ENCODE measurements around the gene FCN2.

Gene FCN2

GRCh38 chr9:134877541-134877940, 3.1 kb upstream of the FCN2 start:
- Histone ChIP-seq H3K27me3 (ENCODE audit: control insufficient read depth in 5 of 5, insufficient read depth in 4 of 5, low read length in 5 of 5) (no peaks in the 10 kb centered on the region), H3K9me3 (ENCODE audit: control insufficient read depth in 5 of 5, low read length in 5 of 5) (no peaks in the 10 kb centered on the region), H3K27ac (ENCODE audit: low read depth, low read length) (no peak overlapping the region)

DNA sequence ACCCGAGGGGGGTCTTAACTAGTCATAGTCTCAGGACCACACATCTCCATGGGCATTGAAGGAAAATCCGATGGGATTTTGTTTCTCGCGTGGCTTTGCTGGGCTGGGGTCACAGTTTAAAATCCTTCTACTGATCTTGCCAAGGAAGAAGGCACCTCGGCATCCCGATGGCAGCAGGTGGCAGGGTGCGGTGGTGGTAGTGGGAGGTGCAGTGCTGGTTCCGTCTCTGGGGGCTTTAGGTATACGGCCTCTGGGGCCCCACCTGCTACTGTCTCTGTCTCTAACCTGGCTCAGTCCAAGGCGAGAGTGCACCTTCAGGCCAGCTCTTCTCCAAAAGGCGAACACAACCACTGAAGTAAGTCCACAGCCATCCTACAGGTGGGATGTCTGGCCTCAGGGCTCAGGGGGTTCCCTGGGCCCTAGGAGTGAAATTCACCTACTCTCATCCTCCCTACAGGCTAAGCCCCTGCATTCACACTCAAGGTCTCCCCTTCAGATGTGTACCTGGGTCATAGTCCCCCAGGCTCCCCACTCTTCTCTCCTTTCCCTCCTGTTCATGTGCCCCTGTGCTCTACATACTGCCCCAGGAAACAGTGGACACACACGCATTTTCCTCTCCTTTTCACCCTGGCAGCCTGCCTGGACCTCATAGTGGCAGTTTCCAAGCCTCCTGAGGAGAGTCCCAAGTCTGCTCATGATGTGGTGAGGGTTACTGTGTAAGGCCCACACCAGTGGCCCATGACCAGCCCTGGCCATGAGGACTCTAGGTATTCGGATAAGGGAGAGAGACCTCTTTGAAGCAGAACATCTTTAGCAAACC, 736 bp upstream of the FCN2 start:
- no peaks in the 10 kb centered on the region for H3K9me3 ChIP-seq (ENCODE audit: control insufficient read depth in 5 of 5, low read length in 5 of 5)
- H3K9ac ChIP-seq (ENCODE audit: low read length in 5 of 5) = no peak overlapping the region
- no peak overlapping the region for H3K27ac ChIP-seq (ENCODE audit: low read depth, low read length)
- H3K4me3 ChIP-seq (ENCODE audit: low read depth in 1 of 5, low read length in 5 of 5) = no peak overlapping the region
- no peaks in the 10 kb centered on the region for H3K36me3 ChIP-seq (ENCODE audit: control insufficient read depth in 5 of 5, insufficient read depth in 5 of 5, low read length in 5 of 5)
- H3K27me3 ChIP-seq (ENCODE audit: control insufficient read depth in 5 of 5, insufficient read depth in 4 of 5, low read length in 5 of 5) = peaks cover 0 to 2% (median 0%) of the 10 kb centered on the region in 5 donors
- peaks cover 0 to 8% (median 0%) of the 10 kb centered on the region in 5 donors for H3K4me1 ChIP-seq (ENCODE audit: control insufficient read depth in 5 of 5, insufficient read depth in 5 of 5, low read length in 5 of 5)

More at GRCh38 chr9:134877541-134877940, 3.1 kb upstream of the FCN2 start:
- H3K36me3 ChIP-seq (ENCODE audit: control insufficient read depth in 5 of 5, insufficient read depth in 5 of 5, low read length in 5 of 5) = no peaks in the 10 kb centered on the region
- no peak overlapping the region for H3K4me3 ChIP-seq (ENCODE audit: low read depth in 1 of 5, low read length in 5 of 5)
- H3K9ac ChIP-seq (ENCODE audit: low read length in 5 of 5) = no peak overlapping the region
- H3K4me1 ChIP-seq (ENCODE audit: control insufficient read depth in 5 of 5, insufficient read depth in 5 of 5, low read length in 5 of 5) = peaks cover 0 to 8% (median 0%) of the 10 kb centered on the region in 5 donors

GRCh38 chr9:134881313-134881670, 682 bp downstream of the FCN2 start:
- no peak overlapping the region for H3K9ac ChIP-seq (ENCODE audit: low read length in 5 of 5)
- H3K9me3 ChIP-seq (ENCODE audit: control insufficient read depth in 5 of 5, low read length in 5 of 5) = no peaks in the 10 kb centered on the region
- no peak overlapping the region for H3K4me3 ChIP-seq (ENCODE audit: low read depth in 1 of 5, low read length in 5 of 5)
- no peak overlapping the region for H3K27ac ChIP-seq (ENCODE audit: low read depth, low read length)
- H3K36me3 ChIP-seq (ENCODE audit: control insufficient read depth in 5 of 5, insufficient read depth in 5 of 5, low read length in 5 of 5) = no peaks in the 10 kb centered on the region
- H3K4me1 ChIP-seq (ENCODE audit: control insufficient read depth in 5 of 5, insufficient read depth in 5 of 5, low read length in 5 of 5) = peaks cover 0 to 8% (median 0%) of the 10 kb centered on the region in 5 donors
- H3K27me3 ChIP-seq (ENCODE audit: control insufficient read depth in 5 of 5, insufficient read depth in 4 of 5, low read length in 5 of 5) = peaks cover 0 to 3% (median 0%) of the 10 kb centered on the region in 5 donors

DNA sequence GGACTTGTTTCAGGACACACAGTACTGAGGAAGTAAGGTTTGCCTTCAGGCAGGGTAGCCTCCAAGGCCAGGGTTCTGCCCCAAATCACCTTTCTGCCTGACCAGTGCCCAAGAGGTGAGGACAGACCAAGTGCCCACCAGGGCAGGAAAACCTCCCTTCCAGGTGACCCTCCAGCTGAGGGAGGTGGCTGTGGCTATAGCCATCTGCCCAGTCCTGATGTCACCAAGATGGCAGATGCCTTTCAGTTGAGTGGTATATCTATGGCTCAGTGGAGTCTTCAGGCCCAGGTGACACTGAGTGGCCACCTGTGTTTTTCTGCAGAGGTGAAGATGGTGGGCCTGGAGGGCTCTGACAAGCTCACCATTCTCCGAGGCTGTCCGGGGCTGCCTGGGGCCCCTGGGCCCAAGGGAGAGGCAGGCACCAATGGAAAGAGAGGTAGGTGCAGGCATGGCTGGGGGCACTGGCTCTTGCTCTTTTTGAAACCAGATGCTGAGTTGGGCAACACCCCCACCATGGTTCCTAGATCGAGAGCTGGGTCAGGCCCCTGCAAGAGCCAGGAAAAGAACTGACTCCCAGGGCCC, 1.7 kb downstream of the FCN2 start:
- Histone ChIP-seq H3K36me3 (ENCODE audit: control insufficient read depth in 5 of 5, insufficient read depth in 5 of 5, low read length in 5 of 5) (peaks cover 0 to 4% (median 0%) of the 10 kb centered on the region in 5 donors), H3K4me3 (ENCODE audit: low read depth in 1 of 5, low read length in 5 of 5) (no peak overlapping the region), H3K9ac (ENCODE audit: low read length in 5 of 5) (no peak overlapping the region), H3K27ac (ENCODE audit: low read depth, low read length) (no peak overlapping the region), H3K27me3 (ENCODE audit: control insufficient read depth in 5 of 5, insufficient read depth in 4 of 5, low read length in 5 of 5) (peaks cover 0 to 3% (median 0%) of the 10 kb centered on the region in 5 donors), H3K4me1 (ENCODE audit: control insufficient read depth in 5 of 5, insufficient read depth in 5 of 5, low read length in 5 of 5) (peaks cover 0 to 9% (median 0%) of the 10 kb centered on the region in 5 donors), H3K9me3 (ENCODE audit: control insufficient read depth in 5 of 5, low read length in 5 of 5) (no peaks in the 10 kb centered on the region)

DNA sequence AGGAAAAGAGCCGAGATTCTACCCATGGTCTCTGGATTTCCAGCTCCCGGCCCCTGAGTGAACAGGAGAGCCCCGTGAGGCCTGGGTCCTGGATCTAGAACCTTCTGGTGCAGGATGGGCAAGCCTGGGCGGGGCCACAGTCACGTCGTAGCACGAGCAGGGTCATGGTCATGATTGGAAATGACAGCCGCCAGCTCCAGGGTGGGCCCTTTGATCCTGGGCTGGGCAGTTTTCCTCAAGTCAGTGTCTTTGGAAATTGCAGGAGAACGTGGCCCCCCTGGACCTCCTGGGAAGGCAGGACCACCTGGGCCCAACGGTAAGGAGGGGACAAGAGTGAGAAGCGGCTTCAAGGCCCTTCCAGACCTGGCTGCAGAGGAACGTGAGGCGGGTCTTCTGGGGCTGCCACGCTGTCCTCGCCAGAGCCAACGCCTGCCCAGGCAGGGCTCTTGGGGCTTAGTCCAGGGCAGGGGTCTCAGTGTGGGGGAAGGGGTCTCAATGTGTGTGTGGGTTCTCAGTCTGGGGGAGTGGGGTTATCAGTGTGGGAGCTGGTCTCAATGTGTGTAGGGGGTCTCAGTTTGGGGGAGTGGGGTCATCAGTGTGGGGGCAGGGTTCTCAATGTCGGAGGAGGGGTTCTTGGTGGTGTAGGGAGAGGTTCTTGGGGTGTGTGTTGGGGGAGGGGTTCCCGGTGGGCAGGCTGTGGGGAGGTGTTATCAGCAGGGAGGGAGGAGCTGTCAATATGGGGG, 2.6 kb downstream of the FCN2 start:
- peaks cover 0 to 14% (median 0%) of the 10 kb centered on the region in 5 donors for H3K4me1 ChIP-seq (ENCODE audit: control insufficient read depth in 5 of 5, insufficient read depth in 5 of 5, low read length in 5 of 5)

GRCh38 chr9:134884492-134884891, 3.9 kb downstream of the FCN2 start:
- Histone ChIP-seq H3K27me3 (ENCODE audit: control insufficient read depth in 5 of 5, insufficient read depth in 4 of 5, low read length in 5 of 5) (peaks cover 0 to 6% (median 0%) of the 10 kb centered on the region in 5 donors), H3K4me3 (ENCODE audit: low read depth in 1 of 5, low read length in 5 of 5) (no peak overlapping the region), H3K9me3 (ENCODE audit: control insufficient read depth in 5 of 5, low read length in 5 of 5) (no peaks in the 10 kb centered on the region)

More for the DNA sequence above, 2.6 kb downstream of the FCN2 start:
- no peak overlapping the region for H3K4me3 ChIP-seq (ENCODE audit: low read depth in 1 of 5, low read length in 5 of 5)
- H3K27ac ChIP-seq (ENCODE audit: low read depth, low read length) = no peak overlapping the region
- H3K9ac ChIP-seq (ENCODE audit: low read length in 5 of 5) = no peak overlapping the region
- H3K27me3 ChIP-seq (ENCODE audit: control insufficient read depth in 5 of 5, insufficient read depth in 4 of 5, low read length in 5 of 5) = peaks cover 0 to 3% (median 0%) of the 10 kb centered on the region in 5 donors
- no peaks in the 10 kb centered on the region for H3K9me3 ChIP-seq (ENCODE audit: control insufficient read depth in 5 of 5, low read length in 5 of 5)
- peaks cover 0 to 4% (median 0%) of the 10 kb centered on the region in 5 donors for H3K36me3 ChIP-seq (ENCODE audit: control insufficient read depth in 5 of 5, insufficient read depth in 5 of 5, low read length in 5 of 5)

GRCh38 chr9:134885001-134885678, 4.5 kb downstream of the FCN2 start:
- Histone ChIP-seq H3K27ac (ENCODE audit: low read depth, low read length) (no peak overlapping the region), H3K4me1 (ENCODE audit: control insufficient read depth in 5 of 5, insufficient read depth in 5 of 5, low read length in 5 of 5) (peaks cover 0 to 12% (median 0%) of the 10 kb centered on the region in 5 donors), H3K36me3 (ENCODE audit: control insufficient read depth in 5 of 5, insufficient read depth in 5 of 5, low read length in 5 of 5) (peaks cover 0 to 4% (median 0%) of the 10 kb centered on the region in 5 donors), H3K9ac (ENCODE audit: low read length in 5 of 5) (no peak overlapping the region), H3K4me3 (ENCODE audit: low read depth in 1 of 5, low read length in 5 of 5) (no peak overlapping the region), H3K9me3 (ENCODE audit: control insufficient read depth in 5 of 5, low read length in 5 of 5) (no peaks in the 10 kb centered on the region), H3K27me3 (ENCODE audit: control insufficient read depth in 5 of 5, insufficient read depth in 4 of 5, low read length in 5 of 5) (peaks cover 0 to 6% (median 0%) of the 10 kb centered on the region in 5 donors)

More at GRCh38 chr9:134884492-134884891, 3.9 kb downstream of the FCN2 start:
- Histone ChIP-seq H3K36me3 (ENCODE audit: control insufficient read depth in 5 of 5, insufficient read depth in 5 of 5, low read length in 5 of 5) (peaks cover 0 to 4% (median 0%) of the 10 kb centered on the region in 5 donors), H3K4me1 (ENCODE audit: control insufficient read depth in 5 of 5, insufficient read depth in 5 of 5, low read length in 5 of 5) (peaks cover 0 to 14% (median 0%) of the 10 kb centered on the region in 5 donors), H3K27ac (ENCODE audit: low read depth, low read length) (no peak overlapping the region), H3K9ac (ENCODE audit: low read length in 5 of 5) (no peak overlapping the region)

DNA sequence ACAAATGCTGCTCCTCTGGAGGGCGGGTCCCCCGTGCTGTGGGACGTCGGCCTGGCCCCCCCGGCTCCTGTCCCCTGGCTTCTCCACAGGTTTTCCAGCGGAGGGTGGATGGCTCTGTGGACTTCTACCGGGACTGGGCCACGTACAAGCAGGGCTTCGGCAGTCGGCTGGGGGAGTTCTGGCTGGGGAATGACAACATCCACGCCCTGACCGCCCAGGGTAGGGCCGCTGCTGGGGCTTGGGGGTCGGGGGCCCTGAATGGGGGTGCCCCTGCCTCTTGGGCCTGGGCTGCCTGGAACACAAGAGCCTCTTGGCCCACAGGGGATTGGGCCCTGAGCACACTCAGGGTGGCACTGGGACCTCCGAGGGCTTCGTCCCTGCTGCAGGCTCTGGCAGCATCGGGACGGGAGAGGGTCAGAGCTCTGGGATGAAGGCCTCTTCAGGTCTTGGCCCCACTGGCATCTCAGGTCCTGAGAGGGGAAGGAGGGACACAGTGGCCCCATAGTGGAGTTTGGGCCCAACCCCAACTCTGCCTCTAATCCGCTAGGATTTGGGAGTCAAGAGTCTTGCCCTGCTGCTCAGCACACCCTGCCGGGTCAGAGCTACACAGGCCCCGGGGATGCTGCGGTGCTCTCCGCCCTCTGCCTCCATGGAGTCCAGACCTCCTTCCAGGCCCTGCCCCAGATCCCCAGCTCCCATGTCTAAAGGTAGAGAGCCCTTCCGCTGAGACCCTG, 5.2 kb downstream of the FCN2 start:
- H3K36me3 ChIP-seq (ENCODE audit: control insufficient read depth in 5 of 5, insufficient read depth in 5 of 5, low read length in 5 of 5) = peaks cover 0 to 4% (median 0%) of the 10 kb centered on the region in 5 donors
- H3K9me3 ChIP-seq (ENCODE audit: control insufficient read depth in 5 of 5, low read length in 5 of 5) = no peaks in the 10 kb centered on the region

DNA sequence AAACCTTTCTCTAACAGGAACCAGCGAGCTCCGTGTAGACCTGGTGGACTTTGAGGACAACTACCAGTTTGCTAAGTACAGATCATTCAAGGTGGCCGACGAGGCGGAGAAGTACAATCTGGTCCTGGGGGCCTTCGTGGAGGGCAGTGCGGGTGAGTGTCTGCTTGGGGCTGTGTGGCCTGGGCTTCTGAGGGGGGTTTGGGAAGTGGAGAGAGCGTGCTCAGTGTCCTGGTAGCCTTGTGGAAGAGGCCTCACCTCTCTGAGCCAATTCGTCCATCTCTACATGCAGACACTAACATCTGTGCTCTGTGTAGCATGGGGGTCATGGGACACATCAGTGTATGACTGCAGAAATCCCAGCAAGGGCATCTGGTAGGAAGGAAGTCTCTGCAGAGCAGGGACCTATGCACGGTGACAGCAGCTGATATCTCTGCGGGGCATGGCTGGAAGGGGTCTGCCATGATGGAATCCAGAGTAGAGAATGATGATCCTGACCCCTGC, 5.9 kb downstream of the FCN2 start:
- peaks cover 0 to 6% (median 0%) of the 10 kb centered on the region in 5 donors for H3K4me1 ChIP-seq (ENCODE audit: control insufficient read depth in 5 of 5, insufficient read depth in 5 of 5, low read length in 5 of 5)
- peaks cover 0 to 6% (median 0%) of the 10 kb centered on the region in 5 donors for H3K27me3 ChIP-seq (ENCODE audit: control insufficient read depth in 5 of 5, insufficient read depth in 4 of 5, low read length in 5 of 5)
- H3K9me3 ChIP-seq (ENCODE audit: control insufficient read depth in 5 of 5, low read length in 5 of 5) = no peaks in the 10 kb centered on the region
- H3K9ac ChIP-seq (ENCODE audit: low read length in 5 of 5) = no peak overlapping the region
- no peak overlapping the region for H3K27ac ChIP-seq (ENCODE audit: low read depth, low read length)
- H3K4me3 ChIP-seq (ENCODE audit: low read depth in 1 of 5, low read length in 5 of 5) = no peak overlapping the region
- H3K36me3 ChIP-seq (ENCODE audit: control insufficient read depth in 5 of 5, insufficient read depth in 5 of 5, low read length in 5 of 5) = peaks cover 0 to 4% (median 0%) of the 10 kb centered on the region in 5 donors

More for the DNA sequence above, 5.2 kb downstream of the FCN2 start:
- Histone ChIP-seq H3K27me3 (ENCODE audit: control insufficient read depth in 5 of 5, insufficient read depth in 4 of 5, low read length in 5 of 5) (peaks cover 0 to 6% (median 0%) of the 10 kb centered on the region in 5 donors), H3K4me3 (ENCODE audit: low read depth in 1 of 5, low read length in 5 of 5) (no peak overlapping the region), H3K9ac (ENCODE audit: low read length in 5 of 5) (no peak overlapping the region), H3K27ac (ENCODE audit: low read depth, low read length) (no peak overlapping the region), H3K4me1 (ENCODE audit: control insufficient read depth in 5 of 5, insufficient read depth in 5 of 5, low read length in 5 of 5) (peaks cover 0 to 6% (median 0%) of the 10 kb centered on the region in 5 donors)
